Measurements from ENCODE around the gene COL17A1. TPM values are rescaled to one million over a fixed set of nuclear protein-coding genes. Genes with fewer than 3 reads are reported as not detected.

COL17A1 gene
- total and polyA plus RNA-seq, 9 of the 15 experiments (the other 6 are each of a cell fraction or from before 2014, with no cell fraction given): not detected

DNA sequence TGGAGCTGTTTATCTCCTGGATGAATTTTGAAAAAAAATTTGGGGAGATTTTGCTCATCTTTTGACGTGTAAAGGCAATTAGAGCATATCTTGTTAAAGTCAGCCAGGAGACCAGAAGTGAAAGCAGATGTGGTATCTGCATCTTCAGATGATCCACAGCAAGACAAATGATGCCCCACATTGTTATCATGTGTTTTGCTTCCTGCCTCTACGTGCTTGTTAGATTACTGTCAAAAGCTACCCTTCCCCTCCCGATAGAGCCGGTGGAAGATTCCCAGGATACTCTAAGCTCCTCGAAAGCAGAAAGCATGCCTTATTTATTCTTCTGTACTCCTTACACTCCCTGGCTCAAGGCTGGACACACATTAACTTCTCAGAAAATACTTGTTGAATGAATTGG, 12.9 kb downstream of the COL17A1 start:
- FAIRE-seq (no peak), ATAC-seq (no peak), DNase-seq (ENCODE audit: extremely low read depth in 1 of 4, low spot score in 3 of 4) (no peak)
- in situ Hi-C loops (cut with MboI) (no loop called here), intact Hi-C loops (cut with micrococcal nuclease) (no loop called here)
- BruUV-seq (replicated peaks): no TSS peak
- Histone ChIP-seq H3K27ac (ENCODE audit: extremely low read depth, low read depth, low read length) (no peak overlapping the region), H3K4me2 (ENCODE audit: insufficient read depth, low read length) (no peak overlapping the region), H3K9me3 (replicated peaks; ENCODE audit: control insufficient read depth, insufficient read depth, low read depth, low read length) (no peaks in the 10 kb centered on the region), H3K4me1 (replicated peaks in 1 of 2; ENCODE audit: control insufficient read depth in 2 of 2, insufficient read depth in 2 of 2, low read length in 2 of 2) (no peaks in the 10 kb centered on the region; a peak in 1 of 5 replicates), H3K79me2 (ENCODE audit: control insufficient read depth, insufficient read depth, low read length) (no peaks in the 10 kb centered on the region), H3K27me3 (ENCODE audit: control insufficient read depth in 2 of 2, insufficient read depth in 2 of 2, low read length in 2 of 2) (peaks cover 17 to 40% of the 10 kb centered on the region in 2 experiments), H3K9ac (ENCODE audit: insufficient read depth in 1 of 2, low read depth in 2 of 2, low read length in 2 of 2) (no peak overlapping the region), H4K20me1 (replicated peaks; ENCODE audit: control insufficient read depth, insufficient read depth, low read length) (no peaks in the 10 kb centered on the region), H3K9me1 (ENCODE audit: control insufficient read depth, insufficient read depth, low read length) (no peaks in the 10 kb centered on the region), H3K36me3 (ENCODE audit: control insufficient read depth, insufficient read depth, low read length) (no peaks in the 10 kb centered on the region), H3K4me3 (no peak overlapping the region), H2AFZ (ENCODE audit: low read depth, low read length) (no peak overlapping the region)
- ChIA-PET CTCF (ENCODE audit: low intra/inter-chr PET ratio) (no interaction called here), POLR2A (interaction anchor here (0.8 kb wide), 1 partner anchor 16 kb away, joined by 3 read pairs; no protein-coding TSS in a partner anchor)
- WGBS (ENCODE audit: insufficient coverage, low coverage, missing lambda C conversion rate): 0% methylated on average over 5 of the region's 5 CpGs
- TF ChIP-seq HMGXB4 (CRISPR knock-in tag; IDR thresholded peaks at IDR 0.05): no peak
- no peak for TF ChIP-seq HNRNPL (IDR thresholded peaks at IDR 0.05; ENCODE audit: low read depth, low read length)
- TF ChIP-seq ELF2 (CRISPR knock-in tag; IDR thresholded peaks at IDR 0.05): no peak
- TF ChIP-seq NKRF (IDR thresholded peaks at IDR 0.05; ENCODE audit: borderline replicate concordance): no peak
- TF ChIP-seq CUX1 (CRISPR knock-in tag; IDR thresholded peaks at IDR 0.05): no peak
- no peak for TF ChIP-seq TGIF2 (CRISPR knock-in tag; IDR thresholded peaks at IDR 0.05)
- no peak for TF ChIP-seq SETDB1 (IDR thresholded peaks at IDR 0.05; ENCODE audit: low read length)
- no peak for TF ChIP-seq SNIP1 (IDR thresholded peaks at IDR 0.05; ENCODE audit: low read depth)
